Measurements from ENCODE around the gene HINFP.

GRCh38 chr11:119108146-119108856, 13.1 kb upstream of the HINFP start:
- TF ChIP-seq POLR2A (IDR thresholded peaks at IDR 0.05; ENCODE audit: low read depth, low read length) (no peak), POLR2AphosphoS5 (IDR thresholded peaks at IDR 0.05; ENCODE audit: low read depth, low read length) (no peak), TAF1 (IDR thresholded peaks at IDR 0.05; ENCODE audit: borderline replicate concordance, low read depth, low read length) (no peak)
